Measurements from ENCODE around the gene ETV6.

ETV6 gene

DNA sequence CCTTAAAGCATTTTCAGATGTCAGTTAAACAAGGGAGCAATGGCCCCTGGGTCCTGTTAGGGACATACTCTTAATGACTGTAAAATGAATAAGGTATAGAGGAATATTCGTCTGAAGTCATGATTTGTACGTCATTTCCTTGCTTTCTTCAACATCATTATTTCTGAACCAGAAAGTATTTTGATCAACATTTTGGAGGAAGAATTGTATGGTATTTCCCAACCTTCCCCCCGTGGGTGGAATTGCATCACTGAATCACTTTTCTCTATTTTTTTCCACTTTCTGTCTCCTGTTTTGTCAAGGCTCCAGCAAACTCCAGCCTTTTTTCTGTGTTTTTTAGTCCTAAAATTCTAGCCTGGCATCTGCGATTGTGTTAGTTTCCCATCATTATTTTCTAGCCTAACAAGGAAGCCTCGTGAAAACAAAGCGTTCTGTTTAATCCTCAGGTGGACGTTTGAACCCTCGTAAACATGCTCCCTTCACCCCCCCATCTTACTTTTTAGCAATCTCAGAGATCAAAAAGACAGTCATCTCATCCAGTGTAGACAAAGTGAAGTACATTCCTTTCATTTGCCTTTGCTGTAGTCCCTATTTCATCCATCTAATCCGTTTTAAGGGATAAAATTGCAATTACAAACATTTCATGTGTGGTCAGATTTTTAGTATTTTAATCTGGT, 62.3 kb downstream of the ETV6 start:
- Histone ChIP-seq H3K36me3 (replicated peaks) (no peaks in the 10 kb centered on the region), H3K27ac (no peak overlapping the region), H3K27me3 (replicated peaks) (no peaks in the 10 kb centered on the region), H3K4me3 (ENCODE audit: low read depth, low read length) (no peak overlapping the region)
- no peak for DNase-seq
- TF ChIP-seq CTCF (IDR thresholded peaks at IDR 0.05; ENCODE audit: low read depth, low read length, missing control alignments) = no peak
- in situ Hi-C loops (cut with HindIII; ENCODE audit: low pct_ligation_motif_present, low sequenced_read_pairs) = no loop called here

- Histone ChIP-seq H3K27me3 (replicated peaks) (no peaks in the 10 kb centered on the region), H3K27ac (no peak overlapping the region), H3K36me3 (replicated peaks) (no peaks in the 10 kb centered on the region), H3K4me3 (ENCODE audit: low read depth, low read length) (no peak overlapping the region)
- DNase-seq = no peak
- in situ Hi-C loops (cut with HindIII; ENCODE audit: low pct_ligation_motif_present, low sequenced_read_pairs) = no loop called here
- no peak for TF ChIP-seq CTCF (IDR thresholded peaks at IDR 0.05; ENCODE audit: low read depth, low read length, missing control alignments)
Observed at GRCh38 chr12:11712491-11712890, 63.0 kb downstream of the ETV6 start.

- no peak for TF ChIP-seq CTCF (IDR thresholded peaks at IDR 0.05; ENCODE audit: low read depth, low read length, missing control alignments)
- Histone ChIP-seq H3K27me3 (replicated peaks) (no peaks in the 10 kb centered on the region), H3K4me3 (ENCODE audit: low read depth, low read length) (no peak overlapping the region), H3K36me3 (replicated peaks) (no peaks in the 10 kb centered on the region), H3K27ac (no peak overlapping the region)
- in situ Hi-C loops (cut with HindIII; ENCODE audit: low pct_ligation_motif_present, low sequenced_read_pairs) = no loop called here
- DNase-seq = no peak
Observed at GRCh38 chr12:11713202-11713601, 63.7 kb downstream of the ETV6 start.

DNA sequence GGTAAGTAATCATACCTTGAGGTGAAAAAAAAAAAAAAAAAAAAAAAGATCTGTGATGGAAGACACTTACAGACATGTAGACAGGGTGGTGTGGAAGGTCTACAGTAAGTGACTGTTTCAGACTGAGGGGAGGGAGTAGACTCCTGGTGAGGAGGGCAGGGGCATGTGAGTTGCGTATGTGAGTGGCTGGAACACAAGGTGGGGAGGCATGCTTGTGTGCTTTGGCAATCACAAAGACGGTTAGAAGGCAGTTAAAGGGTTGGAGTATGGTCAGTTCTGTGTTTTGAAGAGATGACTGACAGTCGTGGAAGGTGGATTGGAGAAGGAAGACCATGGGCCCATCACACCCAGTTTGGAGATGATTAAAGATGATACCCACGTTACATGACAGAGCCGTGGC, 65.2 kb downstream of the ETV6 start:
- Histone ChIP-seq H3K27me3 (replicated peaks) (no peaks in the 10 kb centered on the region), H3K27ac (no peak overlapping the region), H3K4me3 (ENCODE audit: low read depth, low read length) (no peak overlapping the region), H3K36me3 (replicated peaks) (no peaks in the 10 kb centered on the region)
- TF ChIP-seq CTCF (IDR thresholded peaks at IDR 0.05; ENCODE audit: low read depth, low read length, missing control alignments) = no peak
- in situ Hi-C loops (cut with HindIII; ENCODE audit: low pct_ligation_motif_present, low sequenced_read_pairs) = no loop called here
- no peak for DNase-seq

DNA sequence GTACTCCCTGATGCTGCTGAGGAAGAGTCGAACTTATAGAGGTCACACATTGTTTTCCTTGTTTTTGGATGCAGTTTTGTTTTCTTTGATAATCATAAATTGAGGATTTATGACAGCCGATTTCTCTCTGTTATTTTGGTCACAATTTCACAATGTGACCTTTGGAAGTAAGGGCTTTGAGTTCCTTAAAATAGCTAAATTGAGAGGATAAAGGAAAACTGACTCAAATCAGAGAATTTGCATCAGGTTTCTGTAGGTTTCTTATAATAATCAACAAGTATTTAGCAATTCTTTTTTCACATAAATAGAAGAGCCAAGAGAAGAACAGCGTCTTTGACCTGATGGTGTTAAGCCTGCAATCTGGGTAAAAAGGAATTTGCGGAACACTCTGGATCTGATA, 66.1 kb downstream of the ETV6 start:
- H3K4me3 ChIP-seq (ENCODE audit: low read depth, low read length) = no peak overlapping the region
- in situ Hi-C loops (cut with HindIII; ENCODE audit: low pct_ligation_motif_present, low sequenced_read_pairs) = no loop called here

More for the DNA sequence above, 66.1 kb downstream of the ETV6 start:
- H3K27ac ChIP-seq = no peak overlapping the region
- TF ChIP-seq CTCF (IDR thresholded peaks at IDR 0.05; ENCODE audit: low read depth, low read length, missing control alignments) = no peak
- no peaks in the 10 kb centered on the region for H3K27me3 ChIP-seq (replicated peaks)
- H3K36me3 ChIP-seq (replicated peaks) = no peaks in the 10 kb centered on the region
- DNase-seq = no peak

Data from brain microvascular endothelial cell (primary cell).